GM23248 (cell line): ENCODE data around the gene MYPN. TPM values are rescaled to one million over a fixed set of nuclear protein-coding genes. Genes with fewer than 3 reads are reported as not detected.

Experiments used
- DNase-seq: peaks from one replicate; pipeline ENCODE4 v3.0.0-alpha.2; 2015
- H2AFZ ChIP-seq: fragments of 200-600 bp; sonication (generic); 2 replicates; pipeline ENCODE4 v1.6.1; 2016; ENCODE audit warnings: antibody characterized with exemption
- H3F3A ChIP-seq: fragments of 200-600 bp; sonication (generic); 2 replicates; pipeline ENCODE4 v1.6.1; 2016; ENCODE audit warnings: mild to moderate bottlenecking, antibody characterized with exemption, mixed run types; ENCODE audit not compliant: insufficient read depth
- H3K27ac ChIP-seq: fragments of 200-600 bp; sonication (generic); 2 replicates; pipeline ENCODE4 v1.5.1; 2016; ENCODE audit warnings: mild to moderate bottlenecking
- H3K27me3 ChIP-seq: fragments of 200-600 bp; sonication (generic); replicated peaks from 2 replicates; pipeline ENCODE4 v1.6.1; 2016; ENCODE audit warnings: mild to moderate bottlenecking; ENCODE audit not compliant: insufficient read depth
- H3K36me3 ChIP-seq: fragments of 200-600 bp; sonication (generic); 2 replicates; pipeline ENCODE4 v1.6.1; 2016; ENCODE audit warnings: low read depth, mild to moderate bottlenecking
- H3K4me1 ChIP-seq: fragments of 200-600 bp; sonication (generic); 2 replicates; pipeline ENCODE4 v1.6.1; 2016; ENCODE audit warnings: mild to moderate bottlenecking; ENCODE audit not compliant: insufficient read depth
- H3K4me2 ChIP-seq: fragments of 200-600 bp; sonication (generic); one replicate; pipeline ENCODE4 v1.6.1; 2016; ENCODE audit warnings: mild to moderate bottlenecking; ENCODE audit not compliant: unreplicated experiment
- H3K4me3 ChIP-seq: fragments of 200-600 bp; sonication (generic); 2 replicates; pipeline ENCODE4 v1.5.1; 2016; ENCODE audit warnings: mild to moderate bottlenecking
- H3K79me2 ChIP-seq: fragments of 200-600 bp; sonication (generic); 2 replicates; pipeline ENCODE4 v1.6.1; 2016; ENCODE audit warnings: mild to moderate bottlenecking; ENCODE audit not compliant: insufficient read depth
- H3K9ac ChIP-seq: fragments of 200-600 bp; sonication (generic); 2 replicates; pipeline ENCODE4 v1.6.1; 2016; ENCODE audit warnings: mild to moderate bottlenecking
- H3K9me2 ChIP-seq: fragments of 200-600 bp; sonication (generic); 2 replicates; pipeline ENCODE4 v1.6.1; 2016; ENCODE audit warnings: mixed run types, mild to moderate bottlenecking, moderate library complexity; ENCODE audit not compliant: insufficient read depth
- H3K9me3 ChIP-seq: fragments of 200-600 bp; sonication (generic); one replicate; pipeline ENCODE4 v1.6.1; 2017; ENCODE audit warnings: low read depth
- H4K20me1 ChIP-seq: fragments of 200-600 bp; sonication (generic); 2 replicates; pipeline ENCODE4 v1.6.0; 2016; ENCODE audit not compliant: insufficient read depth
- EZH2 ChIP-seq: fragments of 200-600 bp; sonication (generic); IDR thresholded peaks from 2 replicates; pipeline ENCODE4 v1.6.1; 2018; ENCODE audit warnings: antibody characterized with exemption, mild to moderate bottlenecking; ENCODE audit not compliant: insufficient read depth, poor library complexity, severe bottlenecking
- EZH2phosphoT487 ChIP-seq: fragments of 200-600 bp; sonication (generic); IDR thresholded peaks from 2 replicates; pipeline ENCODE4 v1.6.1; 2018; ENCODE audit warnings: antibody characterized with exemption, moderate library complexity, mild to moderate bottlenecking, low read depth; ENCODE audit not compliant: insufficient read depth
- WGBS, 2 experiments: methylation state at CpG; one replicate each; pipeline ENCODE4 v1.1.6; 2015 to 2017; ENCODE audit warnings: low lambda C conversion rate in 2 of 2, low coverage in 1 of 2; ENCODE audit errors: missing lambda C conversion rate in 2 of 2; 5-methylcytosine and 5-hydroxymethylcytosine counted together
- in situ Hi-C: fragments of 300-500 bp; cut with MboI; formaldehyde crosslinking; loops from 2 replicates; pipeline ENCODE4 v1.15.0; 2020
- polyA plus RNA-seq: library from polyadenylated mRNA; unstranded; fragments of >200 nt; fragmentation: Nextera tagmentation; extraction: Ambion mirVana; gene quantifications from 2 replicates; pipeline ENCODE4 v1.2.1, GENCODE V29; 2016
- total RNA-seq: library from RNA; depleted of rRNA; stranded (reverse); fragments of >200 nt; shearing (Covaris generic); gene quantifications from 2 replicates; pipeline ENCODE4 v1.2.3, GENCODE V29; 2014

The MYPN gene
- total and polyA plus RNA-seq, 2 experiments from 2014 or later, result 9.2 to 14.5 TPM

DNA sequence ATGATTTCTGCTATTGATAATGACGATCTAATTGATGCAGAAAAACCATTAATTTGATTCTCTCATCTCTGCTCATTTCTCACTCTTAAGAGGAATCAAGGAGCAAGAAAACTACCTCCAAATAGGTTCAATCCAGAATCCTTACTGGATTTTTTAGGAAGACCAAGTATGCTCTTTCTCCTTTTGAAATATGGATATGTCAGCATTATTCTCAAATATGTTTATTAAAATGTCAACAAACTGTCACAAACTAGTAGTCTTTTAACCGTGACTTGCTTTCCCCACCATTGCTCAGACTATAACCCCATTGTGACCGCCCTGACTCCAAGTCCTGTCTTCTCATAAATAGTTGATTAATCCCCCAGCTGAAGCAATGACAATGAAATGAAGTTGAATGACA is 123.8 kb downstream of the MYPN start:
- Histone ChIP-seq H3K9ac (no peak overlapping the region), H4K20me1 (no peaks in the 10 kb centered on the region), H3K79me2 (no peaks in the 10 kb centered on the region), H3K4me1 (no peaks in the 10 kb centered on the region), H3K4me2 (no peak overlapping the region), H3K9me3 (no peaks in the 10 kb centered on the region), H3K4me3 (no peak overlapping the region), H2AFZ (no peak overlapping the region), H3K9me2 (no peaks in the 10 kb centered on the region), H3K27ac (no peak overlapping the region), H3K27me3 (no peaks in the 10 kb centered on the region), H3K36me3 (no peaks in the 10 kb centered on the region), H3F3A (no peaks in the 10 kb centered on the region; the same call in 1 of the 2 replicates)
- DNase-seq, result no peak
- WGBS, 2 experiments, result 86 to 88% methylated on average over 3 of the region's 3 CpGs
- TF ChIP-seq EZH2 (no peak), EZH2phosphoT487 (no peak)
- in situ Hi-C loops, result no loop called here

DNA sequence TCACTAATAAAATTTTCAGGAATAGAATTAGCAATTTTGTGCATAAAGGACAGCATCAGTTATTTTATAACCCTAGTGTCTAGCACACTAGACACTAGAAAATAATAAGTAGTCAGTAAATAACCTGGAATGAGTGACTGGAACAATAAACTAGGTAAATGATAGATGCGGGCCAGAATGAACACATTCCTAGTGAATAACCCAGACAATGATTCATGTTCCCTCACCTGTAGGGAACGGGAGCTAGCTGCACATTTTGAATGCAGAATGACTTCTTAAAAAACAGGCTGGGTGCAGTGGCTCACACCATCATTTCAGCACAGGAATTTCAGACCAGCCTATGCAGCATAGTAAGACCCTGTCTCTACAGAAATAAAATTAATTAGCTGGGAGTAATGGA is 125.8 kb downstream of the MYPN start:
- no peak for DNase-seq
- Histone ChIP-seq H3K4me2 (no peak overlapping the region), H3K9ac (no peak overlapping the region), H3K79me2 (no peaks in the 10 kb centered on the region), H3F3A (no peaks in the 10 kb centered on the region), H3K27ac (no peak overlapping the region), H3K4me3 (no peak overlapping the region), H3K9me3 (no peaks in the 10 kb centered on the region), H3K36me3 (no peaks in the 10 kb centered on the region), H3K4me1 (no peaks in the 10 kb centered on the region), H4K20me1 (no peaks in the 10 kb centered on the region), H3K9me2 (no peaks in the 10 kb centered on the region), H2AFZ (no peak overlapping the region), H3K27me3 (no peaks in the 10 kb centered on the region)
- no peak for TF ChIP-seq EZH2
- TF ChIP-seq EZH2phosphoT487, result no peak
- in situ Hi-C loops, result no loop called here
- 54 to 66% methylated on average over 2 of the region's 2 CpGs for WGBS, 2 experiments

DNA sequence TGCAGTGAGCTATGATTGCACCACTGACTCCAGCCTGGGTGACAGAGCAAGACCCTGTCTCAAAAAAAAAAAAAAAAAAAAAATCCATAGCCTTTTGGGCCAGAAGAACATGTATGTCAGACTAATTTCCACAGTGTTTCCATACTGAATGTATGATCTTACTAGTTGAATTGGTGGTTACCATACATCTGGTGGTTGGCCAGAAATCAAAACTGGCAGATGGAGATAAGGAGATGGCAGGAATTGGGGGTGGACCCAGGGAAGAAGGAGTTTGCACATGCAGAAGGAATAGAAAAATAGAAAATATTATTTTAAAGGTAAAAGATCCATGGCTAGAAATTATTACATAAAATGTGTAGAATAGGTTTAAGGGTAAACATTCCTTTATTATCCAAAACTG is 126.3 kb downstream of the MYPN start:
- H3K4me1 ChIP-seq, result no peaks in the 10 kb centered on the region
- no peak overlapping the region for H3K4me2 ChIP-seq
- H3F3A ChIP-seq, result no peaks in the 10 kb centered on the region
- H2AFZ ChIP-seq, result no peak overlapping the region
- no peaks in the 10 kb centered on the region for H3K36me3 ChIP-seq
- no peaks in the 10 kb centered on the region for H3K79me2 ChIP-seq
- no peak overlapping the region for H3K9ac ChIP-seq
- H3K9me2 ChIP-seq, result no peaks in the 10 kb centered on the region
- H4K20me1 ChIP-seq, result no peaks in the 10 kb centered on the region
- no peak for DNase-seq
- in situ Hi-C loops, result no loop called here
- TF ChIP-seq EZH2 (no peak), EZH2phosphoT487 (no peak)
- H3K27ac ChIP-seq, result no peak overlapping the region
- H3K9me3 ChIP-seq, result no peaks in the 10 kb centered on the region
- no peaks in the 10 kb centered on the region for H3K27me3 ChIP-seq
- no peak overlapping the region for H3K4me3 ChIP-seq

DNA sequence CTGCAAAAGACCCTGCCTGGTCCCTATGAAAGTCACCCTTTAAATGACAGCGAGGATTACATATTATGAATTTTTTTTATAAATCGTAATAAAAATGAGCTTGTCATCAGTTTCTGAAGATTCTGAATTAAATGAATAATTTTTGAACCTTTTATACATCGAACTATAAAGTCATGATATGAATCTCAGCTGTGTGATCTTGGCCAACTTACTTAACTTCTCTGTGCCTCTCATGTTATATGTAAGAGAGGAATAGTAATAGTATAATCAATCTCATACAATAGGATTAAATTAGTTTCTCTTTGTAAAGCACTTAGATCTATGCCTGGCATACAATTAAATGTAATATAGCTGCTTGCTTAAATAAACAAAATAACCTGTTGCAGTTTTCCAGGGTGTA is 127.9 kb downstream of the MYPN start:
- no peak for TF ChIP-seq EZH2
- no peak for TF ChIP-seq EZH2phosphoT487
- no peak overlapping the region for H2AFZ ChIP-seq
- H3F3A ChIP-seq, result no peaks in the 10 kb centered on the region
- in situ Hi-C loops, result no loop called here
- no peak overlapping the region for H3K4me3 ChIP-seq
- H3K36me3 ChIP-seq, result no peaks in the 10 kb centered on the region
- WGBS, 2 experiments, result 76 to 77% methylated on average over 3 of the region's 3 CpGs
- DNase-seq, result no peak
- H3K9ac ChIP-seq, result no peak overlapping the region
- H3K27ac ChIP-seq, result no peak overlapping the region
- no peaks in the 10 kb centered on the region for H3K27me3 ChIP-seq
- no peaks in the 10 kb centered on the region for H3K9me2 ChIP-seq
- H3K4me2 ChIP-seq, result no peak overlapping the region
- H3K79me2 ChIP-seq, result no peaks in the 10 kb centered on the region
- H3K9me3 ChIP-seq, result no peaks in the 10 kb centered on the region
- H4K20me1 ChIP-seq, result no peaks in the 10 kb centered on the region
- no peaks in the 10 kb centered on the region for H3K4me1 ChIP-seq

DNA sequence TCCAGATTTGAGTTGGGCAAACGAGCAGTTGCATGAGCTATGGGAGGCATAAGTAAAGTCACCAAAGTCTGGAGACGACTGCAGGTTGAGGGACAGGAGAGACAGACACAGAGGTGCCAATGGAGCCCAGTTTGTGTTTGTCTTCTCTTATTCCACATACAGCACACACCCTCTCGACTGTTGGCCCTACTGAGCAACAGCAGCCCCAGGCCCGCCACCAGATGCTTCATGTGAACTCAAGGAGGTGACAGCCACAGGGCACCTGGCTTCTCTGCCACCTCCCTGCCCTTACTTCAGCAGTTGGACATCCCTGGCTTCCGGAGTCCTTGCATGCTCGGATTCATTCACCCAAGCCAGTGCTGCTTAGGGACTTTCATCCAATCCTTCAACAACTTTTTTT is 129.1 kb downstream of the MYPN start:
- no peak overlapping the region for H3K9ac ChIP-seq
- no peaks in the 10 kb centered on the region for H3K79me2 ChIP-seq
- in situ Hi-C loops, result no loop called here
- no peak overlapping the region for H3K27ac ChIP-seq
- H3K4me2 ChIP-seq, result no peak overlapping the region
- DNase-seq, result no peak
- H3F3A ChIP-seq, result no peaks in the 10 kb centered on the region
- H3K36me3 ChIP-seq, result no peaks in the 10 kb centered on the region
- H3K4me1 ChIP-seq, result no peaks in the 10 kb centered on the region
- 69 to 70% methylated on average over 6 of the region's 6 CpGs for WGBS, 2 experiments
- H3K9me2 ChIP-seq, result no peaks in the 10 kb centered on the region
- no peaks in the 10 kb centered on the region for H3K9me3 ChIP-seq
- TF ChIP-seq EZH2 (no peak), EZH2phosphoT487 (no peak)
- H2AFZ ChIP-seq, result no peak overlapping the region
- no peaks in the 10 kb centered on the region for H4K20me1 ChIP-seq
- H3K27me3 ChIP-seq, result no peaks in the 10 kb centered on the region
- no peak overlapping the region for H3K4me3 ChIP-seq
